ENCODE results near the gene CALR. TPM values are rescaled to one million over a fixed set of nuclear protein-coding genes. Genes with fewer than 3 reads are reported as not detected.

CALR gene
- total RNA-seq, 2 donors from 2014 or later: 873 to 1,303 TPM

DNA sequence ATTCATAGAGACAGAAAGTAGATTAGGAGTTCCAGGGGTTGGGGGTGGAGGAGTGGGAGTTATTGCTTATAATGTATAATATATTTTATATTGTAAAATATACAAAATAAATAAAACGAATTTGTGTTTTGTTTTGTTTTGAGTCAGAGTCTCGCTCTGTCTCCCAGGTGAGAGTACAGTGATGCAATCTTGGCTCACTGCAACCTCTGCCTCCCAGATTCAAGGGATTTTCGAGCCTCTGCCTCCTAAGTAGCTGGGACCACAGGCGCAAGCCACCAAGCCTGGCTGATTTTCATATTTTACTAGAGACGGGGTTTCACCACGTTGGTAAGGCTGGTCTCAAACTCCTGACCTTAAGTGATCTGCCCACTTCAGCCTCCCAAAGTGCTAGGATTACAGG is 21.1 kb downstream of the CALR start:
- no peak for TF ChIP-seq CTCF (conservative IDR thresholded peaks at IDR 0.05)
- no peak for DNase-seq
- no peaks in the 10 kb centered on the region for H3K9me3 ChIP-seq (ENCODE audit: control insufficient read depth, low read length)
- no peak overlapping the region for H3K4me3 ChIP-seq (ENCODE audit: low read length)
- no peak overlapping the region for H3K27ac ChIP-seq (ENCODE audit: low read depth, low read length)
- H3K27ac Mint-ChIP-seq: no peak overlapping the region
- H3K27me3 ChIP-seq (ENCODE audit: control insufficient read depth, insufficient read depth, low read length, poor library complexity, severe bottlenecking): no peaks in the 10 kb centered on the region
- H3K4me3 Mint-ChIP-seq: no peak overlapping the region
- peaks cover 11% of the 10 kb centered on the region for H3K36me3 Mint-ChIP-seq (ENCODE audit: low read depth)
- peaks cover 2% of the 10 kb centered on the region for H3K9me3 Mint-ChIP-seq
- peaks cover 10% of the 10 kb centered on the region for H3K4me1 Mint-ChIP-seq
- no peaks in the 10 kb centered on the region for H3K4me1 ChIP-seq (ENCODE audit: control insufficient read depth, insufficient read depth, low read length)
- 78 to 81% methylated on average over 5 to 6 of the region's 6 CpGs for WGBS, 2 experiments (ENCODE audit: insufficient coverage in 1 of 2, insufficient read length in 1 of 2)
- no peak overlapping the region for H3K9ac ChIP-seq (ENCODE audit: extremely low read depth, low read length, poor library complexity, severe bottlenecking)
- H3K27me3 Mint-ChIP-seq (ENCODE audit: insufficient read depth): peaks cover 6% of the 10 kb centered on the region
- H3K36me3 ChIP-seq (ENCODE audit: control insufficient read depth, insufficient read depth, low read length): peaks cover 8% of the 10 kb centered on the region

DNA sequence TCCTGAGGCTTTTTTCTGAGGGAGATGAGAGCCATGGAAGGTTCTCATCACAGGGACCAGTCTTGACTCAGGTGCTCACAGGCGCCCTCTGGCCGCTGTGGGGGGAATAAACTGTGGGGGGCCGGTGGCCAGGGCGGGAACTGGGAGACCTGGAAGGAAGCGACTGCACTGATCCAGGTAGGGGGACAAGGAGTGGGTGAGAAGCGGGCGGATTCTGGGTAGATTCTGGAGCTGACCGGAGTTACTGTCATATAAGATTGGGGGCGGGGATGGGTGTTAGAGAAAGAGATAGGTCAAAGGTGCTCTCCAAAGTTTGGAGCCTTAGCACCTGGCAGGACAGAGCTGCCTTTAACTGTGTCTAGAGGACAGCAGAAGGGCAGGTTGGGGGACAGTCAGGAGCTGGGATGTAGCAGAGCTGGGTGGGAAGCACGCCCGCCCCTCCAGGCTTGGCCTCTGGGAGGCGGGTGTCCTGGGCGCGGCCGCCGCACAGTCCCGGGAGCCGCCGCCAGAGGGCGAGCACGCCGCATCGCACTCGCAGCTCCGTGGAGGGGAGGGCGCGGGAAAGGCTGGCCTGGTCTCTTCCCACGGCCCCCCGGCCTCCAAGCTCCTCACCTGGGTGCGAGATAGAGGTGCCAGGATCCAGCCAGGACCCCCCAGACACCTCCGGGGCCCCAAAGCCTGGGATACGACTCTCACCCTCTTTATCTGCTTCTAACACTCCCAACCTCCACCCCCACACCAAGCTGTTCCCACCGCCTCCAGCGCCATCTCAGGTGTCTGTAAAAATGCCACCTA is 26.8 kb downstream of the CALR start:
- Histone ChIP-seq H3K4me1 (ENCODE audit: control insufficient read depth, insufficient read depth, low read length) (no peaks in the 10 kb centered on the region), H3K9me3 (ENCODE audit: control insufficient read depth, low read length) (no peaks in the 10 kb centered on the region), H3K27ac (ENCODE audit: low read depth, low read length) (peak overlapping the region; percentile 49), H3K4me3 (ENCODE audit: low read length) (peak overlapping the region; percentile 75), H3K27me3 (ENCODE audit: control insufficient read depth, insufficient read depth, low read length, poor library complexity, severe bottlenecking) (no peaks in the 10 kb centered on the region), H3K36me3 (ENCODE audit: control insufficient read depth, insufficient read depth, low read length) (no peaks in the 10 kb centered on the region), H3K9ac (ENCODE audit: extremely low read depth, low read length, poor library complexity, severe bottlenecking) (peak overlapping the region; percentile 59)
- Mint-ChIP-seq H3K27ac (peak overlapping the region; percentile 87), H3K4me3 (peak overlapping the region; percentile 56), H3K9me3 (peaks cover 2% of the 10 kb centered on the region), H3K27me3 (ENCODE audit: insufficient read depth) (peaks cover 6% of the 10 kb centered on the region), H3K36me3 (ENCODE audit: low read depth) (no peaks in the 10 kb centered on the region), H3K4me1 (peaks cover 4% of the 10 kb centered on the region)
- TF ChIP-seq CTCF (conservative IDR thresholded peaks at IDR 0.05): peak; percentile 92
- WGBS, 2 experiments (ENCODE audit: insufficient coverage in 1 of 2, insufficient read length in 1 of 2): 5% methylated on average over 14 to 34 of the region's 34 CpGs
- peak; percentile 97 for DNase-seq

DNA sequence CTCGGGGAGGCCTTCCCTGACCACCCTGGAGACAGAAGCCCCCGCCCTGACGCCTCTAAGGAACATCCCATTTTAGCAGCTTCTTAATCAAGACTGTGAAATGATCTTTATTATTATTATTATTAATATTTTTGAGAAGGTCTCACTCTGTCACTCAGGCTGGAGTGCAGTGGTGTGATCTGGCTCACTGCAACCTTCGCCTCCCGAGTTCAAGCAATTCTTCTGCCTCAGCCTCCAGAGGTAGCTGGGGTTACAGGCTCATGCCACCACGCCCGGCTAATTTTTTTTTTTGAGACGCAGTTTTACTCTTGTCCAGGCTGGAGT is 27.4 kb downstream of the CALR start:
- Histone ChIP-seq H3K4me3 (ENCODE audit: low read length) (no peak overlapping the region), H3K27me3 (ENCODE audit: control insufficient read depth, insufficient read depth, low read length, poor library complexity, severe bottlenecking) (no peaks in the 10 kb centered on the region), H3K27ac (ENCODE audit: low read depth, low read length) (peak overlapping the region; percentile 49), H3K4me1 (ENCODE audit: control insufficient read depth, insufficient read depth, low read length) (no peaks in the 10 kb centered on the region), H3K36me3 (ENCODE audit: control insufficient read depth, insufficient read depth, low read length) (no peaks in the 10 kb centered on the region), H3K9me3 (ENCODE audit: control insufficient read depth, low read length) (no peaks in the 10 kb centered on the region), H3K9ac (ENCODE audit: extremely low read depth, low read length, poor library complexity, severe bottlenecking) (no peak overlapping the region)
- H3K4me3 Mint-ChIP-seq: peak overlapping the region; percentile 56
- WGBS, 2 experiments (ENCODE audit: insufficient coverage in 1 of 2, insufficient read length in 1 of 2): 63 to 93% methylated on average over 3 to 8 of the region's 8 CpGs
- DNase-seq: no peak
- TF ChIP-seq CTCF (conservative IDR thresholded peaks at IDR 0.05): no peak
- H3K27me3 Mint-ChIP-seq (ENCODE audit: insufficient read depth): peaks cover 7% of the 10 kb centered on the region
- H3K27ac Mint-ChIP-seq: peak overlapping the region; percentile 87
- no peaks in the 10 kb centered on the region for H3K36me3 Mint-ChIP-seq (ENCODE audit: low read depth)
- peaks cover 4% of the 10 kb centered on the region for H3K4me1 Mint-ChIP-seq
- peaks cover 2% of the 10 kb centered on the region for H3K9me3 Mint-ChIP-seq

Measured in endodermal cell (in vitro differentiated cells).